CD14-positive monocyte (primary cell): ENCODE data around the gene ADAM23. TPM values are rescaled to one million over a fixed set of nuclear protein-coding genes. Genes with fewer than 3 reads are reported as not detected.

ENCODE experiments used
- DNase-seq, 3 donors: peaks; one replicate each; pipeline ENCODE4 v3.0.0-alpha.2; 2011 to 2022
- H2AFZ ChIP-seq: 2 replicates; pipeline ENCODE4 v1.6.0; 2012; ENCODE audit warnings: mild to moderate bottlenecking, low read depth, low read length, inconsistent platforms; ENCODE audit not compliant: insufficient read depth, poor library complexity, severe bottlenecking
- H3K27ac ChIP-seq, 2 donors: 1 replicate in 1 of 2; 2 replicates in 1 of 2; pipeline ENCODE4 v1.5.1; 2012 to 2013; ENCODE audit warnings: low read length in 2 of 2, control low read depth in 1 of 2, inconsistent platforms in 1 of 2, low read depth in 1 of 2, mild to moderate bottlenecking in 1 of 2
- H3K27me3 ChIP-seq, 2 donors: one replicate each; pipeline versions ENCODE4 v1.6.0 to v1.6.1; 2011 to 2013; ENCODE audit warnings: low read length in 2 of 2; ENCODE audit not compliant: control insufficient read depth in 2 of 2, insufficient read depth in 2 of 2
- H3K36me3 ChIP-seq, 2 donors: replicated peaks in 1 of 2; 1 replicate in 1 of 2; 2 replicates in 1 of 2; pipeline versions ENCODE4 v1.5.1 to v1.6.1; 2012 to 2013; ENCODE audit warnings: low read length in 2 of 2, control low read depth in 1 of 2, inconsistent platforms in 1 of 2, mild to moderate bottlenecking in 1 of 2; ENCODE audit not compliant: insufficient read depth in 2 of 2, control insufficient read depth in 1 of 2
- H3K4me1 ChIP-seq, 2 donors: 1 replicate in 1 of 2; 2 replicates in 1 of 2; pipeline versions ENCODE4 v1.5.1 to v1.6.1; 2012 to 2013; ENCODE audit warnings: low read length in 2 of 2, control low read depth in 1 of 2, inconsistent platforms in 1 of 2, mild to moderate bottlenecking in 1 of 2, moderate library complexity in 1 of 2; ENCODE audit not compliant: insufficient read depth in 2 of 2, control insufficient read depth in 1 of 2
- H3K4me2 ChIP-seq: replicated peaks from 2 replicates; pipeline ENCODE3; 2012; ENCODE audit warnings: low read length, moderate library complexity, mild to moderate bottlenecking; ENCODE audit not compliant: poor library complexity, severe bottlenecking; ENCODE audit errors: extremely low read depth
- H3K4me3 ChIP-seq, 3 experiments: fragments of 200-600 bp in 1 of 3; sonication (generic) in 1 of 3; replicated peaks in 1 of 3; 1 replicate in 2 of 3; 2 replicates in 1 of 3; pipeline ENCODE4 v1.5.1; 2011 to 2013; ENCODE audit warnings: low read length in 3 of 3, mild to moderate bottlenecking in 3 of 3, control low read depth in 2 of 3, low read depth in 2 of 3, inconsistent platforms in 1 of 3, moderate library complexity in 1 of 3
- H3K79me2 ChIP-seq: 2 replicates; pipeline ENCODE4 v1.6.0; 2012; ENCODE audit warnings: mild to moderate bottlenecking, control low read depth, inconsistent platforms, low read length, moderate library complexity; ENCODE audit not compliant: insufficient read depth
- H3K9ac ChIP-seq: 2 replicates; pipeline ENCODE4 v1.6.0; 2017; ENCODE audit warnings: low read length, mild to moderate bottlenecking; ENCODE audit not compliant: insufficient read depth, poor library complexity, severe bottlenecking
- H3K9me3 ChIP-seq, 2 donors: replicated peaks in 1 of 2; 1 replicate in 1 of 2; 2 replicates in 1 of 2; pipeline versions ENCODE4 v1.5.1 to v1.6.1; 2012 to 2013; ENCODE audit warnings: low read length in 2 of 2, control low read depth in 1 of 2; ENCODE audit not compliant: control insufficient read depth in 1 of 2, insufficient read depth in 1 of 2
- H4K20me1 ChIP-seq: 2 replicates; pipeline ENCODE4 v1.6.0; 2012; ENCODE audit warnings: mild to moderate bottlenecking, low read length, control low read depth, moderate library complexity; ENCODE audit not compliant: insufficient read depth
- H3K27ac Mint-ChIP-seq, 7 donors: one replicate each; pipeline ENCODE4 v1.8.0; 2020; ENCODE audit warnings: mild to moderate bottlenecking in 7 of 7, mixed read lengths in 7 of 7, moderate library complexity in 6 of 7, inconsistent platforms in 2 of 7
- H3K27me3 Mint-ChIP-seq, 3 donors: one replicate each; pipeline ENCODE4 v1.8.0; 2021 to 2022; ENCODE audit warnings: low read depth in 3 of 3, mild to moderate bottlenecking in 3 of 3, mixed read lengths in 3 of 3, moderate library complexity in 3 of 3, inconsistent platforms in 1 of 3
- H3K36me3 Mint-ChIP-seq, 2 donors: one replicate each; pipeline ENCODE4 v1.8.0; 2020; ENCODE audit warnings: mixed read lengths in 2 of 2, inconsistent platforms in 1 of 2, mild to moderate bottlenecking in 1 of 2
- H3K4me1 Mint-ChIP-seq: one replicate; pipeline ENCODE4 v1.8.0; 2020; ENCODE audit warnings: mild to moderate bottlenecking, mixed read lengths
- H3K4me3 Mint-ChIP-seq, 2 donors: one replicate each; pipeline ENCODE4 v1.8.0; 2020; ENCODE audit warnings: mild to moderate bottlenecking in 2 of 2, mixed read lengths in 2 of 2, moderate library complexity in 1 of 2
- H3K9me3 Mint-ChIP-seq, 7 donors: one replicate each; pipeline ENCODE4 v1.8.0; 2020 to 2022; ENCODE audit warnings: mixed read lengths in 7 of 7, mild to moderate bottlenecking in 6 of 7, moderate library complexity in 6 of 7, inconsistent platforms in 2 of 7
- CTCF ChIP-seq: fragments of 200-600 bp; IDR thresholded peaks from one replicate; pipeline ENCODE4 v1.8.0; 2022; ENCODE audit warnings: antibody characterized with exemption, mild to moderate bottlenecking
- WGBS: methylation state at CpG from one replicate; pipeline ENCODE4 v1.1.5; 2013; ENCODE audit warnings: missing lambda C conversion rate; ENCODE audit not compliant: insufficient coverage; 5-methylcytosine and 5-hydroxymethylcytosine counted together
- intact Hi-C, 2 donors: fragments of 100-400 bp; cut with micrococcal nuclease; formaldehyde crosslinking; loops; one replicate each; pipeline versions ENCODE4 v1.15.0 to v1.15.1; 2023
- polyA plus RNA-seq, 3 donors: library from polyadenylated mRNA; depleted of rRNA in 1 of 3; unstranded in 2 of 3; stranded (reverse) in 1 of 3; fragments of 300-500 nt in 2 of 3; fragments of >200 nt in 1 of 3; fragmentation: Illumina TruSeq in 2 of 3; gene quantifications; 1 replicate in 2 of 3; 2 replicates in 1 of 3; pipeline ENCODE4 v1.2.3, GENCODE V29; 2012 to 2021

The ADAM23 gene
- polyA plus RNA-seq, 3 donors = not detected

GRCh38 chr2:206442474-206442832 is 879 bp upstream of the ADAM23 start:
- peak overlapping the region; percentile 86 for H3K4me2 ChIP-seq
- intact Hi-C loops = no loop called here
- no peak overlapping the region for H3K9ac ChIP-seq
- H3K79me2 ChIP-seq = no peaks in the 10 kb centered on the region
- no peaks in the 10 kb centered on the region for H3K36me3 ChIP-seq
- Mint-ChIP-seq H3K27ac (peak overlapping the region in 1 of 7 donors; percentile 4), H3K4me3 (peak overlapping the region; percentile 76 to 94), H3K36me3 (peaks cover 0 to 5% of the 10 kb centered on the region in 2 donors), H3K4me1 (peaks cover 21% of the 10 kb centered on the region), H3K27me3 (peaks cover 50 to 70% (median 54%) of the 10 kb centered on the region in 3 donors), H3K9me3 (peaks cover 0 to 10% (median 3%) of the 10 kb centered on the region in 7 donors)
- WGBS = 0% methylated on average over 9 of the region's 10 CpGs
- peak overlapping the region in 1 of 2 donors; percentile 36 for H3K27ac ChIP-seq
- peak overlapping the region; percentile 16 to 73 (median 29) for H3K4me3 ChIP-seq
- peaks cover 36 to 47% of the 10 kb centered on the region in 2 donors for H3K27me3 ChIP-seq
- no peak for TF ChIP-seq CTCF
- H4K20me1 ChIP-seq = no peaks in the 10 kb centered on the region
- peak overlapping the region; percentile 64 for H2AFZ ChIP-seq
- peak in 1 of 3 donors; percentile 73 for DNase-seq
- H3K4me1 ChIP-seq = peaks cover 23 to 24% of the 10 kb centered on the region in 2 donors
- peaks cover 0 to 10% of the 10 kb centered on the region in 2 donors for H3K9me3 ChIP-seq

GRCh38 chr2:206443735-206444527 is 599 bp downstream of the ADAM23 start:
- WGBS = under 1% methylated on average over 73 of the region's 77 CpGs

More at GRCh38 chr2:206443735-206444527, 599 bp downstream of the ADAM23 start:
- Histone ChIP-seq H3K27me3 (peaks cover 36 to 43% of the 10 kb centered on the region in 2 donors), H3K79me2 (no peaks in the 10 kb centered on the region), H3K4me3 (peak overlapping the region in 1 of 3 experiments; percentile 73), H3K36me3 (no peaks in the 10 kb centered on the region), H3K9ac (no peak overlapping the region), H2AFZ (peak overlapping the region; percentile 53), H3K4me2 (peak overlapping the region; percentile 86), H3K9me3 (peaks cover 0 to 10% of the 10 kb centered on the region in 2 donors), H4K20me1 (no peaks in the 10 kb centered on the region), H3K4me1 (peaks cover 23 to 24% of the 10 kb centered on the region in 2 donors), H3K27ac (no peak overlapping the region)
- Mint-ChIP-seq H3K27ac (no peak overlapping the region), H3K9me3 (peaks cover 0 to 10% (median 3%) of the 10 kb centered on the region in 7 donors), H3K4me3 (peak overlapping the region; percentile 82 to 97), H3K4me1 (peaks cover 21% of the 10 kb centered on the region), H3K36me3 (peaks cover 0 to 5% of the 10 kb centered on the region in 2 donors), H3K27me3 (peaks cover 53 to 65% (median 56%) of the 10 kb centered on the region in 3 donors)
- no peak for DNase-seq
- intact Hi-C loops = no loop called here
- no peak for TF ChIP-seq CTCF
